ENCODE results near the gene SLC4A11.

The SLC4A11 gene

GRCh38 chr20:3239026-3239866, at the start of gene SLC4A11:
Gene SLC4A11, minus strand, starts transcription at chr20:3239190. Its CDS starts 53 bp downstream, at chr20:3239137.
- peak; percentile 73 for DNase-seq (ENCODE audit: low read depth)

- no peak for DNase-seq (ENCODE audit: low read depth)
Measured at GRCh38 chr20:3283222-3283820, 44.3 kb upstream of the SLC4A11 start.

- no peak for DNase-seq (ENCODE audit: low read depth)
Measured at GRCh38 chr20:3282271-3283221, 43.6 kb upstream of the SLC4A11 start.

GRCh38 chr20:3281437-3281836, 42.4 kb upstream of the SLC4A11 start:
- no peak for DNase-seq (ENCODE audit: low read depth)

- DNase-seq (ENCODE audit: low read depth): no peak
Measured at GRCh38 chr20:3279761-3280160, 40.8 kb upstream of the SLC4A11 start.

GRCh38 chr20:3277686-3278465, 38.9 kb upstream of the SLC4A11 start:
- DNase-seq (ENCODE audit: low read depth): no peak

- DNase-seq (ENCODE audit: low read depth): no peak
Measured at GRCh38 chr20:3276680-3277015, 37.7 kb upstream of the SLC4A11 start.

GRCh38 chr20:3275966-3276679, 37.1 kb upstream of the SLC4A11 start:
- no peak for DNase-seq (ENCODE audit: low read depth)

GRCh38 chr20:3275064-3275935, 36.3 kb upstream of the SLC4A11 start:
- DNase-seq (ENCODE audit: low read depth): no peak

GRCh38 chr20:3273371-3273770, 34.4 kb upstream of the SLC4A11 start:
- DNase-seq (ENCODE audit: low read depth): no peak

- DNase-seq (ENCODE audit: low read depth): no peak
Measured at GRCh38 chr20:3270051-3270450, 31.1 kb upstream of the SLC4A11 start.

GRCh38 chr20:3262566-3262965, 23.6 kb upstream of the SLC4A11 start:
- no peak for DNase-seq (ENCODE audit: low read depth)

GRCh38 chr20:3258429-3258828, 19.4 kb upstream of the SLC4A11 start:
- DNase-seq (ENCODE audit: low read depth): no peak

GRCh38 chr20:3255728-3256127, 16.7 kb upstream of the SLC4A11 start:
- no peak for DNase-seq (ENCODE audit: low read depth)

- peak; percentile 24 for DNase-seq (ENCODE audit: low read depth)
Measured at GRCh38 chr20:3251806-3252205, 12.8 kb upstream of the SLC4A11 start.

GRCh38 chr20:3250091-3250504, 11.1 kb upstream of the SLC4A11 start:
- DNase-seq (ENCODE audit: low read depth): no peak

GRCh38 chr20:3248993-3249347, 10.0 kb upstream of the SLC4A11 start:
- no peak for DNase-seq (ENCODE audit: low read depth)

GRCh38 chr20:3248167-3248992, 9.4 kb upstream of the SLC4A11 start:
- no peak for DNase-seq (ENCODE audit: low read depth)

- DNase-seq (ENCODE audit: low read depth): no peak
Measured at GRCh38 chr20:3247638-3248037, 8.6 kb upstream of the SLC4A11 start.

Measured in fibroblast of gingiva (primary cell).